Measurements from ENCODE around the gene G0S2.

DNA sequence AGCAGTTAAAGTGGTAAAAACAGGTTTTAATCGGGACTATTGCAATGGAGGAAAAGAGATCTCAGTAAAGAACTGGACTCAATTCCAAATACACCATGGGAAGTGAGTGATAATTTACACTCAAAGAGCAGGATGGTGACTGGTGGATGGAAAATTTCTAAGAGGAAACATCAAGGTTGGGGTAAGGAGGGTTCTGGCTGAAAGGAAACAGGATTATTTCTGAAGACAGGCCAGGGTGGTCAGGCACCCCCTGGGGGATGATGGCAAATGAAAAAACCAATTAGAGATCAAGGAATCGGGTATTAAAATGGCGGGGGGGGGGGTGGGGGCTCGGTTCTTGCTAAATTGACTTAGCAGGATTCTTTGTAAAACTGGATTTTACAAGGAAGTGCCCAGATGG is 17.1 kb downstream of the G0S2 start:
- TF ChIP-seq, protein P1, sequence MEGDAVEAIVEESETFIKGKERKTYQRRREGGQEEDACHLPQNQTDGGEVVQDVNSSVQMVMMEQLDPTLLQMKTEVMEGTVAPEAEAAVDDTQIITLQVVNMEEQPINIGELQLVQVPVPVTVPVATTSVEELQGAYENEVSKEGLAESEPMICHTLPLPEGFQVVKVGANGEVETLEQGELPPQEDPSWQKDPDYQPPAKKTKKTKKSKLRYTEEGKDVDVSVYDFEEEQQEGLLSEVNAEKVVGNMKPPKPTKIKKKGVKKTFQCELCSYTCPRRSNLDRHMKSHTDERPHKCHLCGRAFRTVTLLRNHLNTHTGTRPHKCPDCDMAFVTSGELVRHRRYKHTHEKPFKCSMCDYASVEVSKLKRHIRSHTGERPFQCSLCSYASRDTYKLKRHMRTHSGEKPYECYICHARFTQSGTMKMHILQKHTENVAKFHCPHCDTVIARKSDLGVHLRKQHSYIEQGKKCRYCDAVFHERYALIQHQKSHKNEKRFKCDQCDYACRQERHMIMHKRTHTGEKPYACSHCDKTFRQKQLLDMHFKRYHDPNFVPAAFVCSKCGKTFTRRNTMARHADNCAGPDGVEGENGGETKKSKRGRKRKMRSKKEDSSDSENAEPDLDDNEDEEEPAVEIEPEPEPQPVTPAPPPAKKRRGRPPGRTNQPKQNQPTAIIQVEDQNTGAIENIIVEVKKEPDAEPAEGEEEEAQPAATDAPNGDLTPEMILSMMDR (optimal IDR thresholded peaks at IDR 0.05 in 1 of 3, IDR thresholded peaks at IDR 0.05 in 1 of 3, conservative IDR thresholded peaks at IDR 0.05 in 1 of 3; ENCODE audit: extremely low read depth in 1 of 3, insufficient read depth in 2 of 3, low read length in 3 of 3): no peak
- no peak for TF ChIP-seq EZH2 (IDR thresholded peaks at IDR 0.05; ENCODE audit: low read length)
